ENCODE measurements around the gene KLK2. TPM values are rescaled to one million over a fixed set of nuclear protein-coding genes. Genes with fewer than 3 reads are reported as not detected.

KLK2 gene
- total RNA-seq (2022; extraction: Qiagen RNA extraction), result 0.10 to 0.37 TPM (median 0.19 TPM) in 4 of 5 replicates, not detected in the other

GRCh38 chr19:50873056-50873455 is at the start of gene KLK2:
KLK2 (plus strand) TSS chr19:50873439; CDS start chr19:50873474, 35 bp downstream.

GRCh38 chr19:50833117-50833801 is 40.0 kb upstream of the KLK2 start, which contains the start of gene KLK15:
KLK15 (minus strand) TSS chr19:50833574; CDS start chr19:50831492, 2,082 bp downstream.

GRCh38 chr19:50854636-50855410 is 18.4 kb upstream of the KLK2 start, which contains the start of gene KLK3:
KLK3 (plus strand) TSS chr19:50854915; CDS start chr19:50854956, 41 bp downstream.

GRCh38 chr19:50911206-50912101 is 38.2 kb downstream of the KLK2 start, which contains the start of gene KLK4:
KLK4 (minus strand) TSS chr19:50911395; CDS start chr19:50910738, 657 bp downstream.

Other genes with a start within 250 kb of the KLK2 start
- gene SYT3, start 233.6 kb upstream of the KLK2 start, total RNA-seq (2022; extraction: Qiagen RNA extraction), result 0.30 to 0.71 TPM (median 0.56 TPM) in 5 replicates
- gene C19orf81, start 224.0 kb upstream of the KLK2 start, total RNA-seq (2022; extraction: Qiagen RNA extraction), result 2.7 to 10.9 TPM (median 10.0 TPM) in 5 replicates
- 0.03 to 0.68 TPM (median 0.18 TPM) in 5 replicates for gene SHANK1, start 153.6 kb upstream of the KLK2 start, total RNA-seq (2022; extraction: Qiagen RNA extraction)
- 4.9 to 10.7 TPM (median 9.7 TPM) in 5 replicates for gene CLEC11A, start 150.1 kb upstream of the KLK2 start, total RNA-seq (2022; extraction: Qiagen RNA extraction)
- not detected in 5 replicates for gene GPR32, start 103.0 kb upstream of the KLK2 start, total RNA-seq (2022; extraction: Qiagen RNA extraction)
- gene ACP4, start 83.0 kb upstream of the KLK2 start, total RNA-seq (2022; extraction: Qiagen RNA extraction), result not detected in 5 replicates
- gene KLK1, start 49.7 kb upstream of the KLK2 start, total RNA-seq (2022; extraction: Qiagen RNA extraction), result 0.09 to 0.26 TPM (median 0.24 TPM) in 3 of 5 replicates, not detected in the others
- not detected in 5 replicates for gene KLK15, start 39.9 kb upstream of the KLK2 start, total RNA-seq (2022; extraction: Qiagen RNA extraction)
- not detected in 5 replicates for gene KLK3, start 18.5 kb upstream of the KLK2 start, total RNA-seq (2022; extraction: Qiagen RNA extraction)
- 0.12 TPM in 1 of 5 replicates, not detected in the others for gene KLK4, start 38.0 kb downstream of the KLK2 start, total RNA-seq (2022; extraction: Qiagen RNA extraction)
- gene KLK5, start 79.6 kb downstream of the KLK2 start, total RNA-seq (2022; extraction: Qiagen RNA extraction), result 0.06 TPM in 1 of 5 replicates, not detected in the others
- 0.21 to 0.38 TPM (median 0.28 TPM) in 5 replicates for gene KLK6, start 96.2 kb downstream of the KLK2 start, total RNA-seq (2022; extraction: Qiagen RNA extraction)
- 0.17 TPM in 1 of 5 replicates, not detected in the others for gene KLK7, start 110.5 kb downstream of the KLK2 start, total RNA-seq (2022; extraction: Qiagen RNA extraction)
- not detected in 5 replicates for gene KLK8, start 128.2 kb downstream of the KLK2 start, total RNA-seq (2022; extraction: Qiagen RNA extraction)
- 0.09 to 0.52 TPM (median 0.40 TPM) in 5 replicates for gene KLK10, start 146.3 kb downstream of the KLK2 start, total RNA-seq (2022; extraction: Qiagen RNA extraction)
- gene KLK11, start 153.2 kb downstream of the KLK2 start, total RNA-seq (2022; extraction: Qiagen RNA extraction), result 0.12 TPM in 1 of 5 replicates, not detected in the others
- gene KLK12, start 161.6 kb downstream of the KLK2 start, total RNA-seq (2022; extraction: Qiagen RNA extraction), result not detected in 5 replicates
- gene KLK13, start 191.7 kb downstream of the KLK2 start, total RNA-seq (2022; extraction: Qiagen RNA extraction), result 0.13 to 0.23 TPM (median 0.15 TPM) in 3 of 5 replicates, not detected in the others
- gene KLK14, start 209.4 kb downstream of the KLK2 start, total RNA-seq (2022; extraction: Qiagen RNA extraction), result 0.26 to 0.44 TPM (median 0.36 TPM) in 5 replicates
- gene CTU1, start 235.0 kb downstream of the KLK2 start, total RNA-seq (2022; extraction: Qiagen RNA extraction), result 5.1 to 14.7 TPM (median 13.8 TPM) in 5 replicates

All from A549 treated with Hydrocortisone at 1 μM for 4 hours (cell line).